Tibial nerve (tissue), 4 donors: ENCODE data around the gene NFATC2. TPM values are rescaled to one million over a fixed set of nuclear protein-coding genes. Genes with fewer than 3 reads are reported as not detected.

Experiments
- DNase-seq, 2 donors: peaks; one replicate each; pipeline ENCODE4 v3.0.0-alpha.2; 2019; ENCODE audit warnings: low spot score in 2 of 2
- H3K27ac ChIP-seq, 4 donors: fragments of 200-600 bp; sonication (generic) in 3 of 4; one replicate each; pipeline ENCODE4 v1.5.1; 2017 to 2019; ENCODE audit warnings: mild to moderate bottlenecking in 1 of 4
- H3K27me3 ChIP-seq, 2 donors: fragments of 200-600 bp; sonication (generic) in 1 of 2; one replicate each; pipeline versions ENCODE4 v1.5.1 to v1.6.0; 2017 to 2019
- H3K36me3 ChIP-seq, 3 donors: fragments of 200-600 bp; sonication (generic); one replicate each; pipeline ENCODE4 v1.5.1; 2018 to 2019
- H3K4me1 ChIP-seq, 4 donors: fragments of 200-600 bp; sonication (generic) in 3 of 4; one replicate each; pipeline ENCODE4 v1.5.1; 2017 to 2019
- H3K4me3 ChIP-seq, 4 donors: fragments of 200-600 bp; sonication (generic) in 3 of 4; one replicate each; pipeline ENCODE4 v1.5.1; 2017 to 2019; ENCODE audit warnings: mild to moderate bottlenecking in 1 of 4, moderate library complexity in 1 of 4
- H3K9me3 ChIP-seq, 4 donors: fragments of 200-600 bp; sonication (generic) in 3 of 4; one replicate each; pipeline ENCODE4 v1.5.1; 2017 to 2019
- EP300 ChIP-seq, 2 donors: sonication (generic); formaldehyde crosslinking; IDR thresholded peaks; one replicate each; pipeline ENCODE4 v1.6.1; 2017; ENCODE audit warnings: antibody characterized with exemption in 2 of 2, mild to moderate bottlenecking in 1 of 2
- POLR2A ChIP-seq, 2 donors: fragments of 450-650 bp; IDR thresholded peaks; one replicate each; pipeline ENCODE4 v1.6.1; 2017; ENCODE audit warnings: antibody characterized with exemption in 2 of 2, mild to moderate bottlenecking in 2 of 2, moderate library complexity in 2 of 2
- WGBS, 2 donors: methylation state at CpG; one replicate each; pipeline ENCODE4 v1.1.5; 2018; 5-methylcytosine and 5-hydroxymethylcytosine counted together
- total RNA-seq, 4 donors: library from RNA; depleted of rRNA; stranded (reverse); fragments of >200 nt; gene quantifications; one replicate each; pipeline ENCODE4 v1.1.0, GENCODE V29; 2016
- TF ChIP-seq, protein P1 (sequence below), 5 experiments: fragments of 200-600 bp in 3 of 5; fragments of 450-650 bp in 2 of 5; sonication (generic) in 3 of 5; IDR thresholded peaks; one replicate each; pipeline ENCODE4 v1.5.1; 2016 to 2019; ENCODE audit warnings: antibody characterized with exemption in 5 of 5, mild to moderate bottlenecking in 3 of 5, moderate library complexity in 2 of 5

NFATC2 gene
- total RNA-seq, 4 donors from 2014 or later, result 6.0 to 11.5 (median 7.7) TPM

DNA sequence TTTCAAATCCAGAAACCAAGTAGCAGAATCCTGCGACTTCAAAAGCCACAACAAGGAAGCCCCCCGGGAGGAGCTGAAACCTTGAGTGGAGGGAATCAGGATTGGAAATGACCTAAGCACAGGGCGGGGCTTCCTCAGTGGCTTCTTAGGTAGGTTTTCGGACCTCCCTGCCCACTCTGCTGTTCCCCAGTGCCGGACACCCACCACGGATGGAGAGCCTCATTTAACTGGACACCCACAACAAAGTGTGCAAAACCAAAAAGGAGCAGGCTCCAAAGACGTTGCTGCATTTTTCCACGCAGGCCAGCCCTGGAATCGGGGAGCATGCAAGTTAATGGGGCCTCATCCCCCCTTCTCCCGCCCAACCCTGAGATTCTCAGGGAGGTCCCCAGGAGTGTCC is 144.4 kb downstream of the NFATC2 start:
- Histone ChIP-seq H3K27ac (no peak overlapping the region), H3K9me3 (no peaks in the 10 kb centered on the region), H3K27me3 (no peaks in the 10 kb centered on the region), H3K4me1 (peaks cover 0 to 56% (median 13%) of the 10 kb centered on the region in 4 donors), H3K4me3 (no peak overlapping the region), H3K36me3 (no peaks in the 10 kb centered on the region)
- TF ChIP-seq EP300 (IDR thresholded peaks at IDR 0.05), result no peak
- no peak for TF ChIP-seq POLR2A (IDR thresholded peaks at IDR 0.05)
- DNase-seq, result no peak
- 79 to 83% methylated on average over 10 of the region's 10 CpGs for WGBS, 2 donors

DNA sequence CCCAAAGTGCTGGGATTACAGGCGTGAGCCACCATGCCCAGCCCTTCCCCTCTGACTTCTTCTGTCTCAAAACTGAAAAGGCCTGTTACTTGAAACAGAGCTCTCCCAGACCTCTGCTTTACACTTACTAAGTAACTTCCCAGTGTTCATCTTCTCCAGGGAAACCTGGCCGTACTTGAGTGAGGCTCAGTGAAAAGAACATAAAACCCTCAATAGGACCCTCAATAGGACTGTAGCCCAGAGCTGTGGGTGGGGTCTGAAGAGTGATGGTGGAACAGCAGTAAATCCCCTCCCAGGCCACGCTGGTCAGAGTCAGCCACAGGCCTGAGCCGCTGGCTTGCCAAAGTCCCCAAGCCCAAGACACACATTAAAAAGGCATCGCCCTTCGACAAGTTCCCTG is 145.4 kb downstream of the NFATC2 start:
- no peak for TF ChIP-seq POLR2A (IDR thresholded peaks at IDR 0.05)
- TF ChIP-seq, protein P1, sequence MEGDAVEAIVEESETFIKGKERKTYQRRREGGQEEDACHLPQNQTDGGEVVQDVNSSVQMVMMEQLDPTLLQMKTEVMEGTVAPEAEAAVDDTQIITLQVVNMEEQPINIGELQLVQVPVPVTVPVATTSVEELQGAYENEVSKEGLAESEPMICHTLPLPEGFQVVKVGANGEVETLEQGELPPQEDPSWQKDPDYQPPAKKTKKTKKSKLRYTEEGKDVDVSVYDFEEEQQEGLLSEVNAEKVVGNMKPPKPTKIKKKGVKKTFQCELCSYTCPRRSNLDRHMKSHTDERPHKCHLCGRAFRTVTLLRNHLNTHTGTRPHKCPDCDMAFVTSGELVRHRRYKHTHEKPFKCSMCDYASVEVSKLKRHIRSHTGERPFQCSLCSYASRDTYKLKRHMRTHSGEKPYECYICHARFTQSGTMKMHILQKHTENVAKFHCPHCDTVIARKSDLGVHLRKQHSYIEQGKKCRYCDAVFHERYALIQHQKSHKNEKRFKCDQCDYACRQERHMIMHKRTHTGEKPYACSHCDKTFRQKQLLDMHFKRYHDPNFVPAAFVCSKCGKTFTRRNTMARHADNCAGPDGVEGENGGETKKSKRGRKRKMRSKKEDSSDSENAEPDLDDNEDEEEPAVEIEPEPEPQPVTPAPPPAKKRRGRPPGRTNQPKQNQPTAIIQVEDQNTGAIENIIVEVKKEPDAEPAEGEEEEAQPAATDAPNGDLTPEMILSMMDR (IDR thresholded peaks at IDR 0.05), result no peak
- TF ChIP-seq EP300 (IDR thresholded peaks at IDR 0.05), result no peak
- Histone ChIP-seq H3K4me1 (peaks cover 0 to 51% (median 11%) of the 10 kb centered on the region in 4 donors), H3K36me3 (no peaks in the 10 kb centered on the region), H3K9me3 (no peaks in the 10 kb centered on the region), H3K27ac (peak overlapping the region in 1 of 4 donors; percentile 41), H3K4me3 (no peak overlapping the region), H3K27me3 (no peaks in the 10 kb centered on the region)
- no peak for DNase-seq
- 71 to 85% methylated on average over 6 of the region's 6 CpGs for WGBS, 2 donors

GRCh38 chr20:51396365-51396909 is 146.1 kb downstream of the NFATC2 start:
- H3K36me3 ChIP-seq, result no peaks in the 10 kb centered on the region
- WGBS, 2 donors, result 55 to 57% methylated on average over 7 of the region's 7 CpGs
- no peaks in the 10 kb centered on the region for H3K27me3 ChIP-seq
- H3K9me3 ChIP-seq, result no peaks in the 10 kb centered on the region
- peak overlapping the region in 2 of 4 donors; percentile 41 to 55 for H3K27ac ChIP-seq
- DNase-seq, result no peak
- no peak overlapping the region for H3K4me3 ChIP-seq
- no peak for TF ChIP-seq POLR2A (IDR thresholded peaks at IDR 0.05)
- TF ChIP-seq EP300 (IDR thresholded peaks at IDR 0.05), result no peak
- TF ChIP-seq, protein P1 (IDR thresholded peaks at IDR 0.05), result no peak
- peaks cover 0 to 48% (median 11%) of the 10 kb centered on the region in 4 donors for H3K4me1 ChIP-seq

- 91% methylated on average over 6 of the region's 6 CpGs for WGBS, 2 donors
- no peaks in the 10 kb centered on the region for H3K9me3 ChIP-seq
- TF ChIP-seq EP300 (IDR thresholded peaks at IDR 0.05) (no peak), POLR2A (IDR thresholded peaks at IDR 0.05) (no peak)
- TF ChIP-seq, protein P1 (IDR thresholded peaks at IDR 0.05), result no peak
- H3K4me1 ChIP-seq, result peaks cover 0 to 55% (median 4%) of the 10 kb centered on the region in 4 donors
- H3K27me3 ChIP-seq, result no peaks in the 10 kb centered on the region
- peaks cover 0 to 9% (median 0%) of the 10 kb centered on the region in 3 donors for H3K36me3 ChIP-seq
- H3K27ac ChIP-seq, result peak overlapping the region in 1 of 4 donors; percentile 49
- no peak overlapping the region for H3K4me3 ChIP-seq
- no peak for DNase-seq
Measured at GRCh38 chr20:51394706-51395105, 147.8 kb downstream of the NFATC2 start.

- peaks cover 0 to 58% (median 3%) of the 10 kb centered on the region in 4 donors for H3K4me1 ChIP-seq
- peak overlapping the region in 1 of 4 donors; percentile 49 for H3K27ac ChIP-seq
- DNase-seq, result no peak
- peaks cover 0 to 9% (median 0%) of the 10 kb centered on the region in 3 donors for H3K36me3 ChIP-seq
- H3K27me3 ChIP-seq, result no peaks in the 10 kb centered on the region
- 32 to 33% methylated on average over 6 of the region's 6 CpGs for WGBS, 2 donors
- no peak overlapping the region for H3K4me3 ChIP-seq
- TF ChIP-seq POLR2A (IDR thresholded peaks at IDR 0.05) (no peak), EP300 (IDR thresholded peaks at IDR 0.05) (peak in 1 of 2 donors; percentile 44)
- TF ChIP-seq, protein P1 (IDR thresholded peaks at IDR 0.05), result no peak
- no peaks in the 10 kb centered on the region for H3K9me3 ChIP-seq
Measured at GRCh38 chr20:51393571-51393970, 148.9 kb downstream of the NFATC2 start.
